GM23248 (cell line): ENCODE measurements around the gene RNF20.

ENCODE experiments used
- EZH2 ChIP-seq: fragments of 200-600 bp; sonication (generic); IDR thresholded peaks from 2 replicates; pipeline ENCODE4 v1.6.1; 2018; ENCODE audit warnings: antibody characterized with exemption, mild to moderate bottlenecking; ENCODE audit not compliant: insufficient read depth, poor library complexity, severe bottlenecking
- EZH2phosphoT487 ChIP-seq: fragments of 200-600 bp; sonication (generic); IDR thresholded peaks from 2 replicates; pipeline ENCODE4 v1.6.1; 2018; ENCODE audit warnings: antibody characterized with exemption, moderate library complexity, mild to moderate bottlenecking, low read depth; ENCODE audit not compliant: insufficient read depth

DNA sequence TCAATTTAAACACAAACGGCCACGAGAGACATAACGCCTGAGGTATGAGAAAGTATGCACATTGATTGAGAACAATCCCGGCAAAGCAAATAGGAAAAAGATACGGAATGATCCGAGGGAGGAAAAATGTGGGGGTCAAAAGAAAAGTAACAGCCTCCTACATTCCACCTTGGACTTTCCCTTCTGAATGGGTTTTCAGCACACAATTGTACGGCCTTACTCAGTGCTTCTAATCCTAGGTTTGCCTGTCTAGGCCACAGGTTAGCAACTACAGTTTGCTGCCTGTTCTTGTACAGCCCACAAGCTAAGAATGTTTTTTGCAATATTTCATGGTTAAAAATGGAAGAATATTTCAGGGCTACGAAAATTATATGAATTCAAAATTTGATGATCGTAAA, 46.2 kb upstream of the RNF20 start:
- no peak for TF ChIP-seq EZH2
- no peak for TF ChIP-seq EZH2phosphoT487
